GM21528 (cell line): Measurements from ENCODE around the gene PPARG.
"Not testable (repeated sequence)": the region's sequence is repeated elsewhere in the genome, so short reads cannot be mapped to it uniquely, and the experiment has no call there.

ENCODE experiments used
- ATAC-seq: cut with Tn5 transposase; IDR thresholded peaks from one replicate; pipeline ENCODE4 v1.9.1; 2021; ENCODE audit warnings: mild to moderate bottlenecking, moderate library complexity; ENCODE audit not compliant: unreplicated experiment, low FRiP score

Gene PPARG

GRCh38 chr3:12437221-12437605 is 148.3 kb downstream of the PPARG start:
- no peak for ATAC-seq

GRCh38 chr3:12437861-12438260 is 149.0 kb downstream of the PPARG start:
- no peak for ATAC-seq

GRCh38 chr3:12438318-12438717 is 149.4 kb downstream of the PPARG start:
- ATAC-seq = no peak

- ATAC-seq = no peak
These were observed 150.5 kb downstream of the PPARG start for GRCh38 chr3:12439161-12439940.

- no peak for ATAC-seq
These were observed 152.3 kb downstream of the PPARG start for GRCh38 chr3:12440927-12441714.

GRCh38 chr3:12442654-12443501 is 154.0 kb downstream of the PPARG start:
- no peak for ATAC-seq

GRCh38 chr3:12443781-12444522 is 155.1 kb downstream of the PPARG start:
- ATAC-seq = no peak

GRCh38 chr3:12444582-12445471 is 156.0 kb downstream of the PPARG start:
- ATAC-seq = no peak

GRCh38 chr3:12445523-12446240 is 156.8 kb downstream of the PPARG start:
- no peak for ATAC-seq

GRCh38 chr3:12446298-12446697 is 157.4 kb downstream of the PPARG start:
- ATAC-seq = no peak

- ATAC-seq = no peak
These were observed 158.2 kb downstream of the PPARG start for GRCh38 chr3:12447075-12447474.

GRCh38 chr3:12448404-12449202 is 159.7 kb downstream of the PPARG start:
- ATAC-seq = not testable (repeated sequence)

GRCh38 chr3:12449889-12450682 is 161.2 kb downstream of the PPARG start:
- no peak for ATAC-seq

GRCh38 chr3:12451481-12451880 is 162.6 kb downstream of the PPARG start:
- no peak for ATAC-seq

- no peak for ATAC-seq
These were observed 163.1 kb downstream of the PPARG start for GRCh38 chr3:12451960-12452359.

- ATAC-seq = no peak
These were observed 163.8 kb downstream of the PPARG start for GRCh38 chr3:12452361-12453330.
